NCI-H2227 (cell line): Measurements from ENCODE around the gene GALNS.

Source experiments
- DNase-seq: peaks from one replicate; lab custom pipeline; 2025; ENCODE audit not compliant: unreplicated experiment; lab: John Stamatoyannopoulos, UW

Gene GALNS

DNA sequence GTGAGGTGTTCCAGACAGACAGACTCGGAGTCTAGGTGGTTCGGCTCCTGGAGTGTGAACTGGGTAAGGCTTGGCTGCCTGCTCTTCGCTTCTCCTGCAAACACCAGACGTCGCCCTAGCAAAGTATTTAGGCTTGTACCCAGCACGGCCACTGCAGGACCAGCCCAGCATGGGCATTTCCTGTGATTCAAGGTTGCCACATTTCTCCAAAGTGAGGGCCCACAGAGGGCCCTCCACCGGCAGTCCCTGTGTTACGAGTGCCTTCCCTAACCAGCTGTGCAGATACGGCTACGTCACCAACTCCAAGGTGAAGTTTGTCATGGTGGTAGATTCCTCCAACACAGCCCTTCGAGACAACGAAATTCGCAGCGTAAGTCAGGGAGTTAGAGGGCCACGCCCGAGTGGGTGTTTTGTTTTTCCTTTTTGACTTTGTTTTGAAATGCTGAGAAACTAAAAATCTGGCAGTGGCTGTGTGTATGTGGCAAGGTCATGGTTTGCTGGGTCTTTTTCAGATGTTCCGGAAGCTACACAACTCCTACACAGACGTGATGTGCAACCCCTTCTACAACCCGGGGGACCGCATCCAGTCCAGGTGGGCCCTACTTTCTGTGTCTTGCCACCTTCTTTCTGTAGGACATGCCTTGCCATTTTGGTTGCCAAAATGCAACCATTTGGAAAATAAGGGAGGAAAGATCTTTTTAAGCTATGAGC, 2.8 kb upstream of the GALNS start:
- DNase-seq: no peak

DNA sequence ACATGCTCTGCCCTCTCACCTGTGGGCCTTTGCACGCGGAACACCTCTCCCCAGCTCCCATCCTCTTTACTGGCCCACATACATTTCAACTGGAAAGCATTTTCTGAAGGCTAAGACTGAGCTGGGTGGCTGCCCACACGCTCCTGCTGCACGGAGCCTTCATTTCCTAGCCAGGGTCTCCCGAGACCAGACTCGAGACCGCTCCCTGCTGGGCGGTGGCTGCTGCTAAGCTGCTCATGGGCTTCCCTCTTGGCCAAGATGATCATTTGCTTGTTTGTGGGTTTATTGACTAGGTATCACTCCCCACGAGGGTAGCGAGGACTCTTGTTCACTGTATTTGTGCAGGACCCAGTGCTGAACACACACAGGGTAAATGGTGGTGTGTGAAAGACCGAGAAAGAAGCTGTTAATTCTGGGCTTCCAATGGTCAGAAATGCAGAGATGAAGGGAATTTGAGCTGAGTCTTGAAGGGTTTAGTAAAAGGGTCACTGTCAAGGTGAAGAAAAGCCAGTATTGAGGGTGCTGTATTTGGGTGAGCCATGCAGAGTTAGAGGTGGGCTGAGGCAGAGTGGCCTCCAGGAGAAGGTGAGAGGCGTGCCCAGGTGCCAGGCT, 1.1 kb upstream of the GALNS start:
- peak; percentile 65 for DNase-seq

DNA sequence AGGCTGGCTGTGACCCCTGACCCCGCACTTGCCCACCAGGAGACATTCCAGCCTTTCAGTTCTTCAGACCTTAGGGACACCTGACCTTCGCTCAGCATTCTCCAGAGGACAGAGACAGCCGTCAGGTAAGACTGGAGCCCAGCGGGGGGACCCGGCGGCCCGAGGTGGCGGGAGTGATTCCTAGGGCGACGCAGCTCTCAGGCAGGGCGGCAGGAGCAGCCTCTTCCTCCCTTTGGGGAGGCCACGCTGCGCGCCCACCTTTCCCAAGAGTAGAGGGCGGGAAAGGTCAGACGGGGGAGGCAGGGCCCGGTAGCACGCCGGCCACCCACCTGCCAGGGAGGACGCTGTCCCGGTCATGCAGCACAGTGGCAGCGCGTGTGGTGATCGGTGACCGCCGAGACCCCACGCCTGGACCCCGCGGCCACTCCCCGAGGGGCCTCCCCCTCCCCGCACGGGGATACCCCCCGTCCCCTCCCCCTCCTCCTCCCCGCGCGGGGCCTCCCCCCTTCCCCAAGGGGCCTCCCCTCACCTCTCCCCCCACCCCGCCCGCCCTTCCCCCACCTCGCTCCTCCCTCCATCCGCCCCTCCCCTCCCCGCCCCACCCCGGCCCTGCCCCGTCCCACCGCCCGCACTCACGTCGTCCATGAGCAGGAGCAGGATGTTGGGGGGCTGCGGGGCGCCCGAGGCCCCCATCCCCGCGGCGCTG, 472 bp downstream of the GALNS start:
- DNase-seq: peak; percentile 37

DNA sequence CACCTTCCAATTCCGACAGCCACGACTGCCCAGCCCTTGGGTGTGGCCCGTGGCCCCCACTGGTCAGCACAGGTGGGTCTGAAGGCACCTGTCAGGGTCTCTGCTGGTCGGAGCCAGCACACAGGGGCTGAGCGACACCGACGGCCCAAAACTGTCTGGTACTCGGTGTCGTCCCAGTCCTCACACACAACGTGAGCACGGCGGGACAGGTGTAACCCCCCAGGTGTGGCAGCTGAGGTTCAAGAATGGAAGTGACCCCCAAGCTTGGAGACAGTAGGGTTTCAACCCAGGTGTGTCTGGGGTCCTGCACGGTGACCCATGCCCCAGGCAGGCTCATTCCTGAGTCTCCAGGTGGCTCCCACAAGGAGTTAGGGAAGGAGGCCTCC, 1.0 kb downstream of the GALNS start:
- DNase-seq: no peak

DNA sequence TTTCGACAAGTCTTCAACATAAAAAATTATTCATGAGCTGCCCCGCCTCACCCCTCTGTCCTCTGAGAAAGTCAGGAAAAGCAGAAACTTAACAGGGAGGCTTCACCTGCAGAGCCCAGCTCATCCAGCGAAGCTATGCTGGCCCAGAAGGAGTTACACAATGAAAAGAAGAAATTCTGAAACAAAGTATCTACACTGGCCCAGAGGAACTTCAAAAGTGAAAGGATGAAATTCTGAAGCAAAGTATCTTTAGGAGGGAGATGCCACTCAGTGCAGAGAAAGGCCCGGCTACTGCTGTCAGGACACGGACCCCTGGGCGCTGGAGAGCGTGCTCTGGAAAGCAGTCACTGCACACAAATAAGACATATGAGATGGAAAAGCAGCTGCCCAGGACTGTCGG, 1.6 kb downstream of the GALNS start:
- no peak for DNase-seq

DNA sequence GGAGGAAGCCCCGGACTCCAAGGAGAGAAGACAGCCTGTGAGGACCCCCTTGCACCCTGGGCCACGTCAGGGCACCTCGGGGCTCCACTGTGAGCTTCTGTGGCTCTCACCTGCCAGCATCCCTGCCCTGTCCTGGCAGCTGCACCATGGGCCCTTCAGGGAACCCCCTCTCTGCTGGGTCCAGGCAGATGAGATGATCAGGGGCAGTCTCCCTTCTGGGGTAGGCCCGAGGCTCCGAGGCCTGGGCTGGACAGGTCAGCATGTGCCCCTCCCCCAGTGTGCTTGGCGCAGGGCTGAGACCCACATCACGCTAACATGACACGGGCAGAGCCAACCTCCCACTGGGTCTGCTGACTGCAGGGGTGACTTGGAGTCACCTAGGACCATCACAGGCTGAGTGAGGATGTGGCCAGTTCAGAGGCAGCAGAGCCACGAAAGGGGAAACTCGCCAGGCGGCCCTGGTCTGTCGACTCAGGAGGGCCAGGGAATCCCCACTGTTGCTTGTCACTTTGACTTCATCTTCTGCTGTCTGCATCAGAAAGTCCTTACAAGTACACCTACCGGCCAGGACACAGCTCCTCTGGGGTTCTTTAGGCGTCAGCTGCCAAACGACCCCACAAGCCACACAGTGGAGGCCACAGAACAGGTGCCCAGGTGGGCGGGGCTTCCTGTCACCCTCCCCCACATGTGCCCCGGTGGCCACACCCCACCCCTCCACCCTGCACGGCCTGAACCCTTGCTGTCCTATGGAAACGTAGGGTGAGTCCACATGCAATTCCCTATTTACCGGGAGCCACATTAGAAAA, 2.2 kb downstream of the GALNS start:
- no peak for DNase-seq

DNA sequence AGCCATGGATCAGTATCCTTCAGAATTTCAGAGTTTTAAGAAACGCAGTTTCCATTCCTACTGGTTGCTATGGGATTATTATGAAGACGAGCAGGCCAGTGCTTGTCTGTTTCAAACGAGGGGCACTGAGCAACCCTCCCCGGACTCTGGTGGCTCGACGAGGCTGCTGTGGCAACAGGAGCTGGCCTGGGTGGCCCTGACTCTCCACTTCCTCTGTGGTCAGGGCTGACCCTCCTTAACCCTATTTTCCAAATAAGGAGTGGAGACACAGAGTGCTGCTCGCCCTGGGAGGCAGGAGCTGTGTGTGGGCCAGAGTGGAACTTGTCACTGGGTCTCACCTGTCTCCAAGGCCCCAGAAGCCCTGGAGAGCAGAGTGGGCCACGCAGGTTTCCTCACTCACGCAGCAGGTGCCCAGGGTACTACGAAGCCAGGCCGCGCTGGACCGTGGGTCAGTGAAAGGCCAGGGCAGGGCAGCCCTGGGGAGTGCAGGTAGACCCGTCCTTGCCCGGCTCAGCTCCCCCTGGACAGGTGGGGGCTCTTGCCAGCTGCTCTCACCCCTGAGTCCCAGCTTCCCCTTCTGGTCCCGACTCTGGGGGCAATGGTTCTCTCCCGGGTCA, 3.3 kb downstream of the GALNS start:
- no peak for DNase-seq

DNA sequence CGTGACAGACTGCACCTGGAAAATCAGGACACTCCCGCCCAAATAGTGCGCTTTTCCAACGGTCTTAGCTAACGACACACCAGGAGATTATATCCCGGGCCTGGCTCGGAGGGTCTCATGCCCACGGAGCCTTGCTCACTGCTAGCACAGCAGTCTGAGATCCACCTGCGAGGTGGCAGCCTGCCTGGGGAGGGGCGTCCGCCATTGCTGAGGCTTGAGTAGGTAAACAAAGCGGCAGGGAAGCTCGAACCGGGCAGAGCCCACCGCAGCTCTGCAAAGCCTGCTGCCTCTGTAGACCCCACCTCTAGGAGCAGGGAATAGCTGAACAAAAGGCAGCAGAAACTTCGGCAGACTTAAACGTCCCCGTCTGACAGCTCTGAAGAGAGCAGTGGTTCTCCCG, 5.1 kb downstream of the GALNS start:
- DNase-seq: no peak

DNA sequence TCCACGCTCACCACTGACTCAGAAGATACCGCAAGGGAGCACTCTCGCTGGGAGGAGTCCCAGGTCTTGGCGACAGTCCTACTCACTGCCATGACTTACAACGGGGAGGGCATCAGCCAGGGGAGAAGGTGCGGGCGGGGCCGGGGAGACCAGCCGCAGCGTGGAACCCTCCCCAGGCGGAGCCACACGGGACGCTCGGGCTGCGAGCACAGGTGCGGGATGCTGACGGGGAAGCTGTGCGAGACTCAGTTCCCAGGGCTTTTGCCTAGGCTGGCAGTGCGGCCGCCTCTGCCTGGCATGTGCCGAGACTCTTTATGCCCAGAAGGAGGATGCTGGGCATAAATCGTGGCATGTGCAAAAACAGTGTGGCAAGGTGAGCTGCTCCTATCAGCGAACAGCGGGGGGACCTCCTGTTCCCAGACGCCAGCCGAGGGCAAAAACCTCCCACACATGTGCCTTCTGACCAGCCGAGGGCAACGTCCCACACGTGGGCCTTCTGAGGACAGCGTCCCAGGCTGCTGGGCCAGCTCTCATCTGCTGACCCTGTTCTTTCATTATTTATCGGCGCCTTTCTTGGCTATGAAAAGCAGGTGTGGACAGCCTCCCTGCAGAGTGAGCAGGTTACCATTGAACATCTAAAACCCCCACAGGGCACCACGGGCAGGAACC, 6.1 kb downstream of the GALNS start:
- no peak for DNase-seq

DNA sequence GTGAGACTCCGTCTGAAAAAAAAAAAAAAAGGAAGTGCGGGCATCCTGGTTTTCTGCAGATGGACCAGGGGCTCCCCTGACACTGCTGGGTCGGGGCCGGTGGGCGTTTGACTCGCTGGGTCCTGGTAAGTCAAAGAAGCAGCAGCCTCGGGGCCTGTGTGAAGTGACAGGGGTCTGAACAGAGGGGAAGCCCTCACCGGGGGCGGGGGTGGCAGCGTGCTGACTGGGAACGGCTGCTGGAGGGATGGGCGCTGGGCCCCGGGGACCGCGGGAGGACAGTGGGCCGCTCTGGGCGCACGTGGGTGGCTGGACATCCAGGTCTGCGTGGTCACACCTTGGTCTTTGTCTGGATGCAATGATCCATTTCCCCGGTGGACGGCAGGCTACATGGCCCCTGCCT, 8.2 kb downstream of the GALNS start:
- DNase-seq: no peak

DNA sequence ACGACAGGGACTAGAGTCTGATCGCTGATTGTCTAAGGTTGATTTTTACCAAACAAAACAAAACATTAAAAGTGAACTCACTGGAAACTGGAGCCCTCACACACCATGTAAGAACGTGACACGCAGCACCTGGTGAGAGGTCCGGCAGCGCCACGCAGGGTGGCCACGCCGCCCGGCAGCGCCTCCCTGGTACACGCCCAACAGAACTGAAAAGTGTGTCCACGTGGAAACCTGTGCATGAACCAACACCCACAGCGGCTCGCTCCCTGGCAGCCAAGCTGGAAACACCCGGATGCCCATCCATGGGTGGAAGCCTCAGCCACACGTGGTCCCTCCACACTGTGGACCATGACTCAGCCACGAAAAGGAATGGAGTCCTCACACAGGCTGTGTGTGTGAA, 9.1 kb downstream of the GALNS start:
- DNase-seq: no peak

DNA sequence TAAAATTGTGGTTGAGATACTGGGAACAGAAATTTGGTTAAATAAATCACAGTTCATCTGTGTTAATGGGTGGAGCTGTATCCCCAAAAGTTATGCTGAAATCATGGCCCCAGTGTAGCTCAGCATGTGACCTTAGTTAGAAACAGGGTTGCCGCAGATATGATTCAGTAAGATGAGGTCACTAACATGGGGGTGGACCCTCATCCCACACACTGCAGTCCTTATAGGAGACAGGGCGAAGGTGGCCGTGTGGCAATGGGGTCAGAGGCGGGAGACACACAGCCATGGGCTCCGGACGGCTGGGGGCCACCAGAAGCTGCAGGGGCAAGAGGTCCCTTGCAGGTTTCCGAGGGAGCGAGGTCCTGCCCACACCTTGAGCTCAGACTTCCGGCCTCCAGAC, 10.7 kb downstream of the GALNS start:
- no peak for DNase-seq

DNA sequence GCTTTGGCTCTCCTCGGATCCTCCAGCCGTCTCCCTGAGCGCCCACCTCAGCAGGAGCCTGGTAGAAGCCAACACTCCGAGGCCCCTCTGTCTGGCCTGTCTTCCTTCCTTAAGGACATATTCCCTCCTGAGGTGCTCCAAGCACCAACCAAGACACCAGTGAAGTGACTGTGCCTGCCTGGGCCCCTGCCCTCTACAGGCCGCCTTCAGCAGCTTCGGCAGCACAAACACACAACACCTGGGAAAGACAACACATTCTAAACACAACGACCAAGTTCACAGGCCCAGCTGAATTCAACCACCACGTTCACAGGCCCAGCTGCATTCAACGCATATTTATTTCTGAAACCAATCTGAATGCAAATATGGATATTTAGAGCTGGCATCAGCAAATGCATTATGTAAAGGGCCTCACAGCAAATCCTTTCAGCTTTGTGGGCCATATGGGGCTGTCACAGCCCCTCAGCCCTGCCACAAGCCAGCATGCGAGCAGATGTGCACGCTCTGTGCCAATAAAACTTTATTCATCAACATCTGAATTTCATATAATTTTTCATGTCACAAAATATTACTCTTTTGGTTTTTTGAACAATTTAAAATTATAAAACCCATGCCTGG, 12.2 kb downstream of the GALNS start:
- no peak for DNase-seq

DNA sequence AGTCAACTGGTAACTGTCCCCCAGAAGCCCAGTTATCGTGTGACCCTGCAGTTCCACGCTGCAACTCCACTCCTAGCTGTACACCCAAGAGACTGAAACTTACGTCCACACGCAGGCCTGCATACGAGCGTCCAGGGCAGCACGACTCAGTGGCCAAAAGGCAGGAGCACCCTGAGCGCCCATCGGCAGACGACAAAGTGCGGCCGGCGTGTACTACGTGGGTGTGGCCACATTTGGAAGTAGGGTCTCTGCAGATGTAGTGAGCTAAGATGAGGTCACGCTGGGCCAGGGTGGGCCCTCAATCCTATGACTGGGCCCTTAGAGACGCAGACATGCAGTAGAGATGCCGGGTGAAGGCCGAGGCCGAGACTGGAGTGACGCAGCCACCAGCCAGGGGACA, 13.5 kb downstream of the GALNS start:
- DNase-seq: no peak

DNA sequence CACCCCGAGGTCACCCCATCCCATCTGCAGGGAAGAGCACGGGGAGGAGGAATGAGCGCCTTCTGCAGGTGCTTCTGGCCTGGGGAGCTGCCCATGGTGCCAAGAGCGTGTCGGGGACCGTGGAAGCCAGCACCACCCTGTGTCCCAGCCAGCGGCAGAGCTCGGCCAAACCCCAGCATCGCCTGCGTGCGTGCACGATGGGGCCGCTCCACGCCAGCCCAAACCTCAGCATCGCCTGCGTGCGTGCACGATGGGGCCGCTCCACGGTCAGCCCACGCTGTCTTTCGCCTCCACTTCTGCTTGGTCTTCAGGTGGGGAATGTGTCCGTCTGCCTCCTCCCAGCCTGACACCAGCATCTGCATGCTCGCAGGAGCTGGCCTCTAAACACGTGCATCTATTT, 13.9 kb downstream of the GALNS start:
- no peak for DNase-seq

DNA sequence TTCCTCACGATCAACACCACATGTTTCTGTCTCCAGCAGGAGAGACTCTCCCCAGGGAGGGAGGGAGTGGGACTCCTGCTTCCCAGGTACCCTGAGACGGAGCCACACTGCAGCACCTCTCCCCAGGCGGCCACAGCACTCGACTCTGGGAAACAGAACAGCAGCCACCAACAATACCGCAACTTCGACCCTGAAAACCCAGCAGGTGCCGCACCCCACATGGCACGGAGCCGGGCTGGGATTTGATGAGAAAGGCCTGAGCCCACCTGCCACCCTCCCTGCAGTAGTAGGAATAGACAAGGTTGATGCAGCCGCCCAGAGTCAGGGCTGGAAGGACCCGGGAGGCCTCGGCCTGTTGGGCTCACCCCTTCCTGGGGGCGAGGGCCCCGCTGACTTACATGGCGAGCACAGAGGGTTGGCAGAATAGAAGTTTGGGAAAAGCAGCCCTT, 14.4 kb downstream of the GALNS start:
- no peak for DNase-seq

DNA sequence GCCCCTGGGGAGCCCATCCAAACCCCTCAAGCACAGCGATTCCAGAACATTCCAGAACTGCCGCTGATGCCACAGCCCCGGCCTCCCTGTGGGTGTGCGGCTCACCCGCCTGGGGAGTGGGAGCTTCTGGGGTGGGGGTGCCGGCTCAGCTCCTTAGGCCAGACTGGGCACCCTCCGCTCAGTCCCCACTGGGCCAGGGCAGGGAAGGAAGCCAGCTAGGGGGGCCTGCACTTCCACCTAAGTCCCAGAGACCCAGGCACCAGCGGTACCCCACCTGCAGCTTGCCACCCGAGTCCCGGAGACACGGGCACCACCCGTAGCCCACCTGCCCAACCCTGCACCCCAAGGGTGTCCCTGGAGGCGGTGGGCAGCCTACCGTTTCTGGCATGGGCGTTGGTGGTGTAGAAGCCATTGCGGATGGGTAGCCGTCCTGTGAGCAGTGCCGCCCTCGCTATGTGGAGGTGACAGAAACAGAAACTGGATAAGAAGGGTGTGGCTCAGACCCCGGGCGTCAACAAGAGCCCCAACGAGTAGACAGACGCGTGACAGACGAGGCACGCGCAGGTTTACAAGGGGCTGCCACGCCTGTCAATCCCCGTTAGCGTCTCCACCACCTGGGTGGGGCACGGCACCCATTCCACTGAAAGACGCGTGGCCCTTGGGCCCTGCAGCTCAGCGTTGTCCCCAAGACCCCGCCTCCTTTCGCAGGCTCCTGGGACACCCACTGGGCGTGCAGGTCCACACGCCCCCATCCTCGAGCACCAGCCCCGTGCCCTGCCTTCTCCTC, 15.0 kb downstream of the GALNS start:
- no peak for DNase-seq

DNA sequence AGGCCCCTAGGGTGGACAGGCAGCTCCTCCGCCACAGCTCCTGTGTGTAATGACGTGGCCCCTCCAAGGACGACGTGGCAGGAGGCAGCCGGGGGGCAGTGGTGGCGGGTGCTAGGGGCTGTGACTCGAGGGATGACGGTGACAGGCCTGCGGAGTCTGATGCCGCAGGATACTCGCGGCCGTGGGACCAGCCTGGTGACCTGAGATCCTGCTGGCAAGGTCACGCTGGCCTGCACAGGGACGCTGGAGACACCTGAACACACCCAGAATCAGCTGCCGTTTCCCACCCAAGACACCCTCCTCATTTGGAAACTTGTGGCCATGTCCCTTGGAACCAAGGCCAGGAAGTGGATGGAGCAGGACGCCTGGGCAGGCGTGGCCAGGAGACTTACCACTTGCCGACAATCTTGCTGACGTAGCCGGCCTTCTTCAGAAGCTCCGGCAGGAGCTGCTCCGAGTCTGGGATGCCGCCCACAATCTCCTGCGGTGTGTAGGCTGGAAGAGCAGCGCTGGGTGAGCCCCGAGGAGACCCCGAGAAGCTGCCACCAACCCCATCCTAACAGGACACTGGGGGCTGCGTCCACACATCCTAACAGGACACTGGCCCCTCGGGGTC, 16.0 kb downstream of the GALNS start:
- no peak for DNase-seq
